HG03460 (cell line): Measurements from ENCODE around the gene VILL.

Source experiments
- ATAC-seq: cut with Tn5 transposase; IDR thresholded peaks from one replicate; pipeline ENCODE4 v1.9.1; 2021; ENCODE audit not compliant: unreplicated experiment

The VILL gene

DNA sequence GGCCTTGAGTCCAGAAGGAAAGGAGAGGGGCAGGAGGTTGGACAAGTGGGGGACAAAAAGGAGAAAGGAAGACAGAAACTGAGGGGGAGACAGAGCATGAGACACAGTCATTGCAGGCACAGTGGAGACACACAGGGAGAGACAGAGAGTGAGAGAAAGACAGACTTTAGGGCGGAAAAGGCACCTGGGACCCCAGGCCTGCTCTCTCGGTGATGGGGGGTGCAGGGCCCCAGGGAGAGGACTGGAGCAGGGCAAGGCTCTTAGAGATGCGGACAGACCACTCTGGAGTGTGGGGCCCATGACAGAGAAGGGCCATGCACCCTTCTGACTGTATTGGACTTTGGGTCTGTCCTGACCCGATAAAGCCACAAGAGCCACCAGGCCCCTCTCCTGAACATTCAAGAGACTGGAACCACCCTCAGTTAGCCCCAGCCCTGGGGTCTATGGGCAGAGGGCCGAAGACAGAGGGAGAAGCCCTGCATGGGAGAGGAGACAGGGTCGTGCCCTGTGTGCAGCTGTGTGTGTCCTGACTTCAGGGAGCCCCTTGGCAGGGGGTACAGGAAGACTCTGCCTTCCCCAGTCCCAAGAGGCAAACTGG is 26.4 kb downstream of the VILL start:
- no peak for ATAC-seq

DNA sequence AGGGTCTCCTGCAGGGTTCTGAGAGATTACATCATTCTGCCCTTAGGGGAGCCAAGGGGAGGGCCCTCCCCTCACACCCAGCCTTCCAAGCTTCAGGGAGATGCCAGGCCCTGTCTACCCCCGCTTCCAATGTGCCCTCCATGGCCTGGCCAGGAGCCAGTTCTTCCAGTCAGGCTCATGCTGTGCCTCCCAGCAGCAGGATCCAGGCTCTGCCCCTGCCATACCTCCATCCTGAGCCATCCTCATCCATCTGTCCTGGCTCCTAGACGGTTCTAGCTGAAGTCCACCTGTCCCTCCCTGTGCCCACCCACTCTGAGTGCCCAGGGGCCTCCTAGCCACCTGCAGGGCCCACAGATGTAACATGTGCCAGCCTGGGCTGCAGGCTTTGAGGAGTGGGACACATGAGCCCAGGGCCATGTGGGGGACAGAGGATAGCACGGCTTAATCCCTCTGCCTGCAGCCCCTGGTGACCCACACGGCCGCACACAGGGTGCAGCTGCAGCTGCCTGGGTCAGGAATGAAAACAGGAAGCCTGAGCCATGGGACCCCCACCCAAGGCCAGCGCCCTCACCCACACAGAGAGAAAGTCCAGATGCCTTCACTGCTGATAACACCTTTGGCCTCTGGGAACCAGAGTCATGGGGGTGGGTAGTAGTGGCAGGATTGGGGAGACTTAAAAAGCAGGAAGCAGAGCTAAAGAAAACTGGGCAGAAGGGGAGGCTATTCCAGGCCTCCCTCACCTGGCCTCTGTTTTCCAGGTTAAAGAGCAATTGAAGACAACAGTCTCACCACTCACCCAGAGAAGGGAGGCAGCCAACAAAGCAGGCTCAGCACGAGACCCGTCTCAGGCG is 27.1 kb downstream of the VILL start:
- no peak for ATAC-seq

GRCh38 chr3:38018296-38019266 is 28.0 kb downstream of the VILL start:
- no peak for ATAC-seq

- ATAC-seq, result no peak
These were observed 29.2 kb downstream of the VILL start for GRCh38 chr3:38019658-38020341.

DNA sequence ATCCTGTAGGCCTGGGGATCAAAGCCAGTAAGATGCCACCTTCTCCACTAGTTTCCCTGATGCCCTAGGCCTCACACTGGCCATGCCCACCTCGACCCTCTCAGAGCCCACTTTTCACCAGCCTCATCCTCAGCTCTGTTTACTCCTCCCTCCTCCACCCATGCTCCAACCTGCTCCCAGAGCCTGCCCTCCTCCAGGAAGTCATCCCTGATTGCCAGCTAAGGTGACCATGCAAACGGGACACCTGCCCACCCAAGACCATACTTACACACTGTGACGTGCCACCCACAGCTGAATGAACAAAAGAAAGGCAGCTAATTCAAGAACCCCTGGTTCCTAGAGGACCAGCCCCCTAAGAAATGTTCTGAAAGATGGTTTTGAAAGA is 29.7 kb downstream of the VILL start:
- ATAC-seq, result no peak

DNA sequence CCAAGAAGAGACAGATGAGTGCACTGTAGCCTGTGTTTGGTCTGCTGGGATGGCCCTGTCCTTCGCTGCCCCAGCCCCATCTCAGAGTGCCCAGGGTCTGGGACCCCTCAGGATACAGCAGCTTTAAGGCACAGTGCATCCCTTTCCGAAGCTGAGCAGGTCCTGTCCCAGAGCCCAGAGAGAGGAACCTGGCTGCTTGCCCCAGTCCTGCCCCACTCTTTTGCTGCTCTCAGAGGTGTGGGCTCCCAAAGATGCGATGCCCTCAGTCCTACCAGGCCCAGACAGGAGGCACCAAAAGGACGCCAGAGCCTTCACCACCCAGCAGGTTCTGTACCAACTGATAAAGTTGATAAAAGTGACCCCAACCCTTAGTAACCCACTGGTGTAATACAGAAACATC is 30.6 kb downstream of the VILL start:
- ATAC-seq, result no peak

GRCh38 chr3:38022301-38022700 is 31.7 kb downstream of the VILL start:
- ATAC-seq, result no peak

DNA sequence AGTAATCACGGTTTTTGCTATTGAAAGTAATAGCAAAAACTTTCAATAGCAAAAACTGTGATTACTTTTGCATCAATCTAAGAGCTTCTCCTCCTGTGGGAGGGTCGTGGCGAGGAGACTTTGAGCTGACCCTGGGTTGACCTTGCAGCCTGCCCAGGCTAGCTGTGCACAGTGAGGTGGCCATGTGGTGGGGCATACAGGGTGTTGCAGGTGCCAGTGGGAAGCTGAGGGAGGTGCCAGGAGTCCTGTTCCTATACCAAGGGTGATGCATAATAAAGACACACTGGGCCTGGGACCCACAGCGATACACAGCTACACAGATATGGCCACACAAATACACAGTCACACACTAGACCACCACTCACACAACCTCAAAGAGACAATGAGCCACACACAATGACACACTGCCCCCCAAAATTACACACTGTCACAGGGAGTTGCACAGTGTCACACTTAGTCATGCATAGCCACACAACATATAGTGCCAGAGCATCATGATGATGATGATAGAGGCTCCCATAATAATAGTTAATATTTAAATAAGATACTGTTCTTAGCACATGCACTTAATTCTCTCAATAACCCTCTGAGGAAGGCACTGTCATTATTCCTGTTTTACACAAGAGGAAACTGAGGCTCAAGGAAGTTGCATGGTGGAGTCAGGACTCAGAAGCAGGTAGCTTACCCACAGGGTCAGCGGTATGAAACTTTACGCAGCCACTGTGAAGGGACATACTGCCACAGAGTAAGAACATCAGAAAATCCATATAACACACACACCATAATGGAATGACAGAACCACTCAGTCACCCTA is 32.5 kb downstream of the VILL start:
- no peak for ATAC-seq

DNA sequence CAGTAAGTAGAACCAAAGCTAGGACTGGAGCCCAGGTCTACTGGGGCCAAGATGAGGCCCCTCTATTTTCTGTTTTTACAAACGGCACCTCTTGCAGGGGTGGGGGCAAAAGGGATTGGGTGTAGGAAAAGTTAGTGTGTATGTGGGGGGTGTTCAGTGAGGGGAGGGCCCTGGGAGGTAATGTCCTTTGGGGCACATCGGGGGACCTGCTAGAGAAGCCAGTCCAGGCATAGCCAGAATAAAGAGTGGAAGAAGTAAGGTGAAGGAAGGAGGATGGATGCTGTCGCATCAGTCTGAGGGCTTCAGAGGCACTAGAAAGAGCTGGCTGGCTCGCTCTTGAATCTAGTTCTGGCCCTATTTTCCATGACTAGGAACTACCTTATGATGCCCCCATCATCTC is 36.3 kb downstream of the VILL start:
- no peak for ATAC-seq

DNA sequence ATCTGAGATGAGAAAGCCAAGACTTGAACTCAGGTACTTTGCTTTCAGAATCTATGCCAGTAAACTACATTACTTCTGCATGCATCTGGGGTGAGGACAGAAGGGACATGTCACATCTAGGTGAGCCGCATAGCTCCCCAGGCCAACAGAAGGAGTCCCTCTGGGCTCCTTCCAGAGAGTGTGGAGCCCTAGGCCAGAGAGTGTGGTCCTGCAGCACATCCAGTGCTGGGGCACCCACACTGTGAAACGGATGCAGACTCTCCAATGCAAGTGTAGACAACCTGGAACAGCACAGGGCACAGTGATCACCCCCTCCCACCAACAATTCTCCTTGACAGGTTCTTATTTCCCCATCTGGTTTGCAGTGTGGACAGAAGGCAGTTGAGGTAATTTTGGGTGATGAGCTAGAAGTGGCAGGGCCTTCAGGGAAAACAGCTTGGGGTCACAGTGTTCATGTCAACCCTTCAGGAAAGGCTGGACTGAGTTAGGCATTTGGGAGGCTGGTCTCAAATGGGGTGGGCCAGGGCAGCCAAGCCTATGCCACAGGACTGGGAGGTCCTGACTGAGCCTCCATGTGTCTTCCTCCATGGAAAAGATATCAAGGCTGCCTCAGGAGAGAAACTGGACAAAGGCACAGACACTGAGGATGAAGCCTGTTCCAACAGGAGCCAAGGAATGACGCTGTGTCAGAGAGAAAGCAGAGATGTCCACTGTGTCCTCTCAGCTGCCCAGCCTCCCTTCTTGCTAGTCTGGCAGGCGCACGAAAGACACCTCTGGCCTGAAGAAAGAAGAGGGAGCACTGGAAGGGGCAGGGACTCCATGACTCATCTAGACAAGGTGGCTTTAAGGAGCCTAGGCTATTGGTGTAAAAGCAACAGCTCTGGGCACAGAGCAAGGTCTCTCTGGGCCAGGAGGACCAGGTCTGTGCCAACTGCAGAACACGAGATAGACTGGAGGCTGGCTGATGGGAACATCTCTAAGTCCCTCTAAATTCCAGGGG is 37.2 kb downstream of the VILL start:
- ATAC-seq, result no peak

- no peak for ATAC-seq
These were observed 38.2 kb downstream of the VILL start for GRCh38 chr3:38028621-38029361.

DNA sequence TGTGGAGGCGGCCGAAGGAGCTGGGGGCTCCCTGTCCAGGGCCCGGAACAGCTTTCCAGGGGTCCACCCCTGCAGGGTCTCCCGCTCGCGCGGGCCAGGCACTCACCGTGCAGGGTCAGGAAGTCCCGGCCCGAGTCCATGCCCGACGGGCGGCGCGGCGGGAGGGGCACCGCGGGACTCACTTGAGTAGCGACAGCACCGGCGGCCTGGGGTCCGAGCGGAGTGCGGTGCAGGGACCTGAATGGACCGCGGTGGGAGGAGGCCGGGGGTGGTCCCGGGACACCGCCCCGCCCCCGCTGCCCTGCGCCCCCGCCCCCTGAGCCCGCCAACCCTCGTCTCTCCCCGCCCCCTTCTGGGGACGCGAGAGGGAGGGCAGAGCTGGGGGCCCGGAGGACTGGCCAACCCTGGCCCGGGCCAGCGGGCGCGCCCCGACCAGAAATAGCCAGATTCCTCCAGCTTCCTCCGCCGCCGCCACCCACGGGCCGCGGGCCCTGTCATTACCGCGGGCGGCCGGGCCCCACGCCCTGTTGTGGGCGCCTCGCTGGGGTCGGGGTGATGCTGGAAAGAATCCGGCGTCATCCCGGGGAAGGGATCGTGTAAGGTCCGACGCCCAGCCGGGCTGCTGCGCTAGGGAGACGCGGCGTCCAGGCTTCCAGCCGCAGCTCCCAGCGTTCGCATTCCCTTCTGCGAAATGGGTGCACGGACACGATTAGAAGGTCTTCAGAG is 39.0 kb downstream of the VILL start, which contains the start of gene PLCD1:
Gene PLCD1 (minus strand): TSS at position 243 of the 726 bp plus-strand sequence. CDS start 103 bp downstream, at position 140.
- ATAC-seq, result no peak

GRCh38 chr3:38030126-38031021 is 39.8 kb downstream of the VILL start:
- ATAC-seq, result no peak

DNA sequence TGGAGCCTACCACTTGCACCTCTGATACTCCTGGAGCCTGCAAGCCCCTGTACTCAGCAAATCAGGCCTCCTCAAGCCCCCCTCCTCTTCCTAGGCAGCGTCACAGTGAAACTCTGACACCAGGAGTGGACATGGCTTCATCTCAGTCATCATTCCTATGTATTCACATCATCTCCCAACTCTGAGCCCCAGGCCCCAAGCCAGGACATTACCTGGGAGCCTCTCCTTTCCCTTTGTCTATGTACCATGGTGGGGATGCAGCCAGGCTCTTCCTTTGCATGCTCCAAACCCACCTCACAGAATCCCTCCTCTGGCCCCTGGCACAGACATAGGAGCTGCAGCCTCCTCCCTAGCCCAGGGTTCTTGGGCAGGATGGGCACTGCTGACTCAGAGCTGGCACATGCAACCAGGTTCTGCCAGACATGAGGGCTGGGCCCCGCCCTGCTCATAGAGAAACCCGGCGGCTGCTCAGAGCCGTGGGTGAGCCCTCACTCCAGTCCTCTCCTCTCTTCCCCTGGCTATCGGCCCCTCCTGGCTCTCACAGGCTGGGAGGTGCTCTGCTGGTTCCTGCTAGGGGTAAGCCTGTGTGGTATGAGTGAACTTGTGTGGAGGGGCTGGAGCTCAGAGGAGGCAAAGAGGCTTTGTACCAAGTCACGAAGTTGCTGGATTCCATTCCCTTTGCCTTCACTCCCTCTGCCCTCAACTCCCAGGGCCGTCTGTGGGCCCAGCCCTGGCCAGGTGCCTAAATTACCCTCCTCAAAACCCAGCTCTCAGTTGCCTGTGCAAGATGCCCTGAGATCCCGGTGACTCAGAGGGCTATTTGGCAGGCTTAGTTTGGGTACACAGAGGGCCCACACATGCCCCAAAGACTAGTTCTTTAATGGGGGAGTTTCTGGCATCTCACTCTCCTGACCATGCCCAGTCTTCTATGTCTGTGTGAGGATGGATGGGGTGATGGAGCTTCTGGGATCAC is 40.7 kb downstream of the VILL start:
- no peak for ATAC-seq

- ATAC-seq, result no peak
These were observed 41.8 kb downstream of the VILL start for GRCh38 chr3:38032328-38032865.
